H1 (cell line): Measurements from ENCODE around the gene UBR3. TPM values are rescaled to one million over a fixed set of nuclear protein-coding genes. Genes with fewer than 3 reads are reported as not detected.

ENCODE experiments used
- CTCF ChIA-PET: fragments of 300-600 bp; sonication (Branson Sonifier 250); formaldehyde crosslinking; loops from one replicate; lab custom pipeline; 2021; ENCODE audit not compliant: partially characterized antibody; lab: Charles Lee
- POLR2A ChIA-PET: fragments of 300-600 bp; sonication (Branson Sonifier 250); formaldehyde crosslinking; loops from one replicate; lab custom pipeline; 2021; ENCODE audit warnings: inconsistent platforms; ENCODE audit not compliant: partially characterized antibody; lab: Charles Lee
- DNase-seq, 2 experiments: peaks; one replicate each; pipeline versions ENCODE4 v3.0.0 to v3.0.0-alpha.2; 2010 to 2022; ENCODE audit warnings: low spot score in 2 of 2, low read depth in 1 of 2, mixed read lengths in 1 of 2
- FAIRE-seq: peaks from 2 replicates; lab custom pipeline; 2011; peaks lifted over from hg19 to GRCh38; lab: Jason Lieb, UNC
- H2AFZ ChIP-seq: 2 replicates; pipeline ENCODE4 v1.8.1; 2012; ENCODE audit warnings: low read length, inconsistent platforms
- H2AK5ac ChIP-seq: 2 replicates; pipeline ENCODE4 v1.6.1; 2013; ENCODE audit warnings: low read depth, low read length
- H2BK120ac ChIP-seq: replicated peaks from 2 replicates; pipeline ENCODE3; 2013; ENCODE audit warnings: low read depth, low read length, inconsistent platforms
- H2BK12ac ChIP-seq: 2 replicates; pipeline ENCODE4 v1.6.1; 2013; ENCODE audit warnings: low read depth, low read length
- H2BK15ac ChIP-seq: 2 replicates; pipeline ENCODE4 v1.6.1; 2013; ENCODE audit warnings: low read length
- H2BK20ac ChIP-seq: 2 replicates; pipeline ENCODE4 v1.6.1; 2013; ENCODE audit warnings: low read length
- H2BK5ac ChIP-seq: 2 replicates; pipeline ENCODE4 v1.6.1; 2013; ENCODE audit warnings: low read depth, low read length
- H3K14ac ChIP-seq: 2 replicates; pipeline ENCODE4 v1.6.1; 2013; ENCODE audit warnings: inconsistent platforms; ENCODE audit not compliant: insufficient read length
- H3K18ac ChIP-seq: 2 replicates; pipeline ENCODE4 v1.6.1; 2013; ENCODE audit warnings: low read length; ENCODE audit errors: extremely low read depth
- H3K23ac ChIP-seq: 2 replicates; pipeline ENCODE4 v1.6.1; 2013; ENCODE audit warnings: inconsistent platforms; ENCODE audit not compliant: insufficient read length
- H3K23me2 ChIP-seq: 2 replicates; pipeline ENCODE4 v1.6.1; 2013; ENCODE audit warnings: low read depth, low read length
- H3K27ac ChIP-seq: 2 replicates; pipeline ENCODE4 v1.6.1; 2011; ENCODE audit warnings: low read depth, low read length, inconsistent platforms
- H3K27me3 ChIP-seq, 4 experiments: replicated peaks in 1 of 4; 1 replicate in 1 of 4; 2 replicates in 3 of 4; pipeline versions ENCODE4 v1.6.1 to v1.8.1; 2011 to 2013; ENCODE audit warnings: low read length in 3 of 4, mild to moderate bottlenecking in 3 of 4, inconsistent platforms in 2 of 4, mixed read lengths in 2 of 4, moderate library complexity in 1 of 4; ENCODE audit not compliant: control insufficient read depth in 3 of 4, insufficient read depth in 3 of 4; ENCODE audit errors: extremely low read depth in 1 of 4
- H3K36me3 ChIP-seq, 4 experiments: 2 replicates each; pipeline versions ENCODE4 v1.6.1 to v1.8.1; 2011 to 2013; ENCODE audit warnings: mild to moderate bottlenecking in 4 of 4, low read length in 3 of 4, moderate library complexity in 2 of 4, control low read depth in 1 of 4, inconsistent platforms in 1 of 4; ENCODE audit not compliant: insufficient read depth in 4 of 4, control insufficient read depth in 2 of 4
- H3K4ac ChIP-seq: replicated peaks from 2 replicates; pipeline ENCODE3; 2013; ENCODE audit warnings: low read length, low read depth, mixed read lengths, inconsistent platforms; ENCODE audit not compliant: insufficient read length
- H3K4me1 ChIP-seq, 4 experiments: replicated peaks in 1 of 4; 1 replicate in 1 of 4; 2 replicates in 3 of 4; pipeline versions ENCODE4 v1.6.1 to v1.8.1; 2011 to 2013; ENCODE audit warnings: low read length in 3 of 4, inconsistent platforms in 2 of 4, mixed read lengths in 1 of 4; ENCODE audit not compliant: insufficient read depth in 4 of 4, control insufficient read depth in 3 of 4
- H3K4me2 ChIP-seq, 2 experiments: 2 replicates each; pipeline versions ENCODE4 v1.6.1 to v1.8.1; 2011 to 2013; ENCODE audit warnings: low read depth in 2 of 2, low read length in 2 of 2, control low read depth in 1 of 2, inconsistent platforms in 1 of 2, mild to moderate bottlenecking in 1 of 2; ENCODE audit not compliant: insufficient read depth in 1 of 2
- H3K4me3 ChIP-seq, 4 experiments: fragments of 200-600, 300-600 bp in 1 of 4; sonication (generic), shearing (Covaris generic), sonication (Bioruptor Twin) in 1 of 4; 2 replicates each; pipeline versions ENCODE4 v1.5.1 to v1.8.1; 2011 to 2016; ENCODE audit warnings: low read length in 4 of 4, low read depth in 3 of 4, control low read depth in 2 of 4, inconsistent platforms in 2 of 4, mild to moderate bottlenecking in 2 of 4, mixed read lengths in 1 of 4, moderate library complexity in 1 of 4; ENCODE audit not compliant: insufficient read depth in 2 of 4; ENCODE audit errors: extremely low read depth in 1 of 4
- H3K56ac ChIP-seq: replicated peaks from 2 replicates; pipeline ENCODE3; 2013; ENCODE audit warnings: low read depth, mild to moderate bottlenecking, mixed read lengths, low read length, inconsistent platforms; ENCODE audit not compliant: insufficient read length
- H3K79me1 ChIP-seq: 2 replicates; pipeline ENCODE4 v1.6.1; 2013; ENCODE audit warnings: low read depth, low read length, control low read depth
- H3K79me2 ChIP-seq, 2 experiments: 2 replicates each; pipeline versions ENCODE4 v1.6.1 to v1.8.1; 2012 to 2013; ENCODE audit warnings: low read length in 2 of 2, mild to moderate bottlenecking in 2 of 2, inconsistent platforms in 1 of 2; ENCODE audit not compliant: insufficient read depth in 2 of 2, control insufficient read depth in 1 of 2
- H3K9ac ChIP-seq, 4 experiments: replicated peaks in 1 of 4; 1 replicate in 1 of 4; 2 replicates in 3 of 4; pipeline versions ENCODE4 v1.6.1 to v1.8.1; 2011 to 2013; ENCODE audit warnings: low read depth in 3 of 4, low read length in 3 of 4, control low read depth in 2 of 4, mild to moderate bottlenecking in 2 of 4, moderate library complexity in 2 of 4, inconsistent platforms in 1 of 4; ENCODE audit errors: extremely low read depth in 1 of 4
- H3K9me3 ChIP-seq, 2 experiments: 2 replicates each; pipeline versions ENCODE4 v1.6.1 to v1.8.1; 2012 to 2013; ENCODE audit warnings: mild to moderate bottlenecking in 2 of 2, moderate library complexity in 2 of 2, control low read depth in 1 of 2, inconsistent platforms in 1 of 2, low read depth in 1 of 2, low read length in 1 of 2, mixed read lengths in 1 of 2; ENCODE audit not compliant: insufficient read depth in 2 of 2
- H4K20me1 ChIP-seq, 2 experiments: replicated peaks in 1 of 2; 2 replicates each; pipeline versions ENCODE3 to v1.8.1; 2011 to 2013; ENCODE audit warnings: inconsistent platforms in 2 of 2, low read length in 2 of 2, mild to moderate bottlenecking in 1 of 2; ENCODE audit not compliant: insufficient read depth in 2 of 2, control insufficient read depth in 1 of 2
- H4K5ac ChIP-seq: 2 replicates; pipeline ENCODE4 v1.6.1; 2013; ENCODE audit warnings: low read length, low read depth, mixed read lengths, inconsistent platforms; ENCODE audit not compliant: insufficient read length
- H4K8ac ChIP-seq: 2 replicates; pipeline ENCODE4 v1.8.0; 2013; ENCODE audit warnings: mild to moderate bottlenecking, moderate library complexity, low read length, inconsistent platforms; ENCODE audit not compliant: insufficient read depth; ENCODE audit errors: extremely low read depth
- H4K91ac ChIP-seq: replicated peaks from 2 replicates; pipeline ENCODE3; 2013; ENCODE audit warnings: low read length, mixed read lengths, inconsistent platforms; ENCODE audit not compliant: insufficient read length
- BRCA1 ChIP-seq: IDR thresholded peaks from 2 replicates; pipeline ENCODE4 v1.6.1; 2012; ENCODE audit warnings: low read depth, low read length, improper control_type of control experiment
- CEBPB ChIP-seq: IDR thresholded peaks from 2 replicates; pipeline ENCODE4 v1.6.1; 2012; ENCODE audit warnings: low read depth, low read length
- CTBP2 ChIP-seq: IDR thresholded peaks from 2 replicates; pipeline ENCODE4 v1.7.0; 2011; ENCODE audit warnings: borderline replicate concordance, mild to moderate bottlenecking, moderate library complexity, mixed read lengths, low read length; ENCODE audit not compliant: insufficient read depth, insufficient read length
- EZH2 ChIP-seq: fragments of 200-600 bp; sonication (generic); IDR thresholded peaks from 2 replicates; pipeline ENCODE4 v1.7.1; 2012; ENCODE audit warnings: low read depth, mild to moderate bottlenecking, moderate library complexity, low read length, inconsistent platforms; ENCODE audit not compliant: severe bottlenecking
- GTF2F1 ChIP-seq: IDR thresholded peaks from 2 replicates; pipeline ENCODE4 v1.6.1; 2012; ENCODE audit warnings: low read depth, low read length, improper control_type of control experiment, borderline replicate concordance
- NANOG ChIP-seq: IDR thresholded peaks from 2 replicates; pipeline ENCODE4 v1.6.1; 2011; ENCODE audit warnings: low read length, low read depth, mild to moderate bottlenecking, inconsistent platforms; ENCODE audit not compliant: insufficient read depth, poor library complexity, severe bottlenecking
- NRF1 ChIP-seq: IDR thresholded peaks from 2 replicates; pipeline ENCODE4 v1.6.1; 2011; ENCODE audit warnings: mild to moderate bottlenecking, low read depth, low read length, improper control_type of control experiment
- PHF8 ChIP-seq: fragments of 200-600 bp; sonication (generic); conservative IDR thresholded peaks from 2 replicates; pipeline ENCODE4 v1.7.1; 2012; ENCODE audit warnings: low read depth, mild to moderate bottlenecking, inconsistent platforms, low read length, moderate library complexity
- RFX5 ChIP-seq: IDR thresholded peaks from 2 replicates; pipeline ENCODE4 v1.6.1; 2011; ENCODE audit warnings: low read depth, low read length, improper control_type of control experiment, borderline replicate concordance
- RNF2 ChIP-seq: fragments of 200-900, 300-1000 bp; sonication (generic); IDR thresholded peaks from 2 replicates; pipeline ENCODE4 v1.7.1; 2016; ENCODE audit warnings: borderline replicate concordance, low read depth, mild to moderate bottlenecking, antibody characterized with exemption, low read length; ENCODE audit not compliant: poor library complexity, severe bottlenecking; ENCODE audit errors: missing control alignments
- SAP30 ChIP-seq: fragments of 300-600 bp; sonication (generic); IDR thresholded peaks from 2 replicates; pipeline ENCODE4 v1.7.1; 2012; ENCODE audit warnings: low read length, moderate library complexity, mild to moderate bottlenecking, inconsistent platforms; ENCODE audit not compliant: insufficient read depth, insufficient replicate concordance
- SP1 ChIP-seq: IDR thresholded peaks from 2 replicates; pipeline ENCODE4 v1.6.1; 2011; ENCODE audit warnings: low read depth, low read length
- TAF7 ChIP-seq: optimal IDR thresholded peaks from 2 replicates; pipeline ENCODE3; 2011; ENCODE audit warnings: low read depth, mild to moderate bottlenecking, inconsistent platforms, low read length, moderate library complexity, borderline replicate concordance
- WGBS, 2 experiments: shearing (Covaris generic) in 1 of 2; methylation state at CpG; one replicate each; pipeline versions ENCODE4 v1.1.6 to v1.1.7; 2013 to 2015; ENCODE audit warnings: low lambda C conversion rate in 2 of 2, mixed read lengths in 2 of 2, inconsistent platforms in 1 of 2, low coverage in 1 of 2, missing lambda C conversion rate in 1 of 2; ENCODE audit not compliant: insufficient replicate concordance in 2 of 2, insufficient coverage in 1 of 2, insufficient read length in 1 of 2; ENCODE audit errors: extremely low coverage in 1 of 2, missing lambda C conversion rate in 1 of 2; 5-methylcytosine and 5-hydroxymethylcytosine counted together
- polyA plus RNA-seq, 7 experiments: library from polyadenylated mRNA; depleted of rRNA in 3 of 7; stranded (reverse) in 5 of 7; unstranded in 2 of 7; fragments of >200 nt in 5 of 7; fragments of 200-250 nt in 2 of 7; gene quantifications; 1 replicate in 5 of 7; 2 replicates in 1 of 7; 4 replicates in 1 of 7; pipeline versions ENCODE4 v1.2.1 to v1.2.3, GENCODE V29; 2011 to 2013; ENCODE audit warnings: missing spikeins in 2 of 7, mixed read lengths in 2 of 7
- total RNA-seq: library from RNA; stranded (reverse); fragmentation: NEBNext Ultra II Directional; extraction: Animal tissue kit (Norgen Biotek cat#: 25700); gene quantifications from 2 replicates; pipeline ENCODE4 v1.2.1, GENCODE V29; 2021

UBR3 gene
- total and polyA plus RNA-seq, 2 of the 8 experiments (the other 6 are each of a cell fraction or from before 2014, with no cell fraction given) = 3.7 to 17.7 TPM

GRCh38 chr2:169797601-169798000 lies 29.7 kb upstream of the UBR3 start:
- Histone ChIP-seq H3K56ac (no peak overlapping the region), H2BK5ac (no peak overlapping the region), H3K79me1 (no peaks in the 10 kb centered on the region), H4K8ac (no peak overlapping the region), H3K9ac (no peak overlapping the region), H3K79me2 (peaks cover 9 to 36% of the 10 kb centered on the region in 2 experiments), H2BK120ac (no peak overlapping the region), H3K14ac (no peak overlapping the region), H3K18ac (no peak overlapping the region), H4K91ac (no peak overlapping the region), H3K27me3 (peaks cover 0 to 2% (median 0%) of the 10 kb centered on the region in 4 experiments; a peak in 1 of 7 replicates), H3K4me1 (peaks cover 0 to 7% (median 2%) of the 10 kb centered on the region in 4 experiments; a peak in 4 of 7 replicates), H3K4me2 (no peak overlapping the region; a peak in 1 of 4 replicates), H2AK5ac (no peak overlapping the region), H2BK15ac (no peak overlapping the region), H4K5ac (no peak overlapping the region), H3K36me3 (peaks cover 0 to 22% (median 6%) of the 10 kb centered on the region in 4 experiments; a peak in 5 of 8 replicates), H3K23ac (no peak overlapping the region), H4K20me1 (peaks cover 0 to 2% of the 10 kb centered on the region in 2 experiments), H3K27ac (no peak overlapping the region), H3K23me2 (peaks cover 5% of the 10 kb centered on the region; the same call in 1 of the 2 replicates), H3K4me3 (no peak overlapping the region), H3K4ac (no peak overlapping the region), H3K9me3 (no peaks in the 10 kb centered on the region), H2BK20ac (no peak overlapping the region), H2BK12ac (no peak overlapping the region), H2AFZ (peak overlapping the region; percentile 28; the same call in 1 of the 2 replicates)
- 89% methylated on average over 5 of the region's 5 CpGs; no CpG with 5 or more reads in 1 of the 2 experiments for WGBS, 2 experiments
- CTCF ChIA-PET = no interaction called here
- no peak for DNase-seq
- POLR2A ChIA-PET = interaction anchor here (1.1 to 1.8 kb wide), 2 partner anchors 18 to 52 kb away, joined by 3 to 7 read pairs; no protein-coding TSS in a partner anchor
- FAIRE-seq = no peak
- TF ChIP-seq NANOG (no peak), TAF7 (no peak), RNF2 (no peak), NRF1 (no peak), EZH2 (no peak), CEBPB (no peak), SAP30 (no peak), RFX5 (no peak), CTBP2 (no peak), SP1 (no peak), BRCA1 (no peak), GTF2F1 (no peak), PHF8 (no peak)
